HCT116 (cell line): ENCODE results near the gene NCAPD2. TPM values are rescaled to one million over a fixed set of nuclear protein-coding genes. Genes with fewer than 3 reads are reported as not detected.
"Not testable (repeated sequence)": the region's sequence is repeated elsewhere in the genome, so short reads cannot be mapped to it uniquely, and the experiment has no call there.

Experiments used
- ATAC-seq: fragments of 200-7000 bp; cut with Tn5 transposase; 2 replicates; pipeline ENCODE4 v1.9.1; 2020; ENCODE audit warnings: mild to moderate bottlenecking, moderate library complexity
- BruUV-seq: library from RNA; stranded (reverse); fragments of 400-500 nt; replicated peaks from 2 replicates; lab custom pipeline; 2021; lab: Mats Ljungman, UMichigan
- CTCF ChIA-PET: fragments of 300-600 bp; sonication (Branson Sonifier 250); formaldehyde crosslinking; loops from one replicate; lab custom pipeline; 2021; ENCODE audit warnings: antibody characterized with exemption; lab: Charles Lee
- POLR2A ChIA-PET: fragments of 300-600, 350-600 bp; sonication (Branson Sonifier 250); formaldehyde crosslinking; loops from one replicate; lab custom pipeline; 2021; ENCODE audit warnings: antibody characterized with exemption; lab: Charles Lee
- RAD21 ChIA-PET, 2 experiments: fragments of 300-600 bp; sonication (Branson Sonifier 250); formaldehyde crosslinking; loops; one replicate each; lab custom pipeline; 2023; ENCODE audit warnings: low total read pairs in 2 of 2; ENCODE audit not compliant: uncharacterized antibody in 2 of 2, unreplicated experiment in 2 of 2, low non-redundant PET in 1 of 2; lab: Charles Lee
- DNase-seq: peaks from one replicate; pipeline ENCODE4 v3.0.0-alpha.2; 2010; ENCODE audit warnings: low read depth, low spot score
- H2AFZ ChIP-seq: fragments of 200-600 bp; shearing (Covaris generic), sonication (generic); 2 replicates; pipeline ENCODE4 v1.6.1; 2017; ENCODE audit warnings: low read depth, mixed run types, mixed read lengths, antibody characterized with exemption, low read length; ENCODE audit not compliant: poor library complexity, severe bottlenecking
- H3K27ac ChIP-seq: 2 replicates; pipeline ENCODE4 v1.5.1; 2012; ENCODE audit warnings: low read depth, low read length
- H3K27me3 ChIP-seq: fragments of 200-600 bp; sonication (generic); 2 replicates; pipeline ENCODE4 v1.6.1; 2016; ENCODE audit warnings: mixed run types, low read length, mixed read lengths; ENCODE audit not compliant: insufficient read depth
- H3K36me3 ChIP-seq, 2 experiments: fragments of 200-500 bp in 1 of 2; fragments of 200-600 bp in 1 of 2; sonication (Bioruptor generic) in 1 of 2; sonication (generic) in 1 of 2; 2 replicates each; pipeline versions ENCODE4 v1.5.1 to v1.6.1; 2014 to 2016; ENCODE audit warnings: low read length in 2 of 2, inconsistent platforms in 1 of 2, mixed read lengths in 1 of 2, mixed run types in 1 of 2; ENCODE audit not compliant: insufficient read depth in 2 of 2, control insufficient read depth in 1 of 2
- H3K4me1 ChIP-seq, 2 experiments: fragments of 200-600 bp in 1 of 2; sonication (generic) in 1 of 2; 2 replicates each; pipeline versions ENCODE4 v1.5.1 to v1.6.1; 2012 to 2017; ENCODE audit warnings: low read length in 2 of 2, inconsistent platforms in 1 of 2, mild to moderate bottlenecking in 1 of 2, mixed read lengths in 1 of 2, mixed run types in 1 of 2, moderate library complexity in 1 of 2; ENCODE audit not compliant: insufficient read depth in 2 of 2, control insufficient read depth in 1 of 2
- H3K4me2 ChIP-seq: fragments of 200-600 bp; sonication (generic); 2 replicates; pipeline ENCODE4 v1.6.1; 2017; ENCODE audit warnings: mixed run types, low read length, mixed read lengths
- H3K4me3 ChIP-seq, 2 experiments: fragments of 200-600 bp in 1 of 2; sonication (generic) in 1 of 2; replicated peaks in 1 of 2; 2 replicates each; pipeline ENCODE4 v1.5.1; 2011 to 2016; ENCODE audit warnings: low read length in 2 of 2, control low read depth in 1 of 2, low read depth in 1 of 2, mild to moderate bottlenecking in 1 of 2, mixed read lengths in 1 of 2, mixed run types in 1 of 2
- H3K79me2 ChIP-seq: fragments of 200-600 bp; sonication (generic); 2 replicates; pipeline ENCODE4 v1.6.1; 2017; ENCODE audit warnings: mild to moderate bottlenecking, mixed run types, low read length, moderate library complexity, mixed read lengths; ENCODE audit not compliant: insufficient read depth
- H3K9ac ChIP-seq: fragments of 200-600 bp; sonication (generic); 2 replicates; pipeline ENCODE4 v1.6.1; 2016; ENCODE audit warnings: low read length, mixed read lengths
- H3K9me2 ChIP-seq: fragments of 200-600 bp; sonication (generic), shearing (Covaris generic); 2 replicates; pipeline ENCODE4 v1.6.1; 2017; ENCODE audit warnings: mixed run types, mild to moderate bottlenecking, moderate library complexity; ENCODE audit not compliant: insufficient read depth
- H3K9me3 ChIP-seq, 2 experiments: fragments of 200-500 bp in 1 of 2; fragments of 200-600 bp in 1 of 2; sonication (Bioruptor generic) in 1 of 2; sonication (generic) in 1 of 2; 2 replicates each; pipeline ENCODE4 v1.6.1; 2014 to 2017; ENCODE audit warnings: low read length in 2 of 2, mixed read lengths in 2 of 2, inconsistent platforms in 1 of 2, low read depth in 1 of 2, mild to moderate bottlenecking in 1 of 2, mixed run types in 1 of 2, moderate library complexity in 1 of 2; ENCODE audit not compliant: control insufficient read depth in 1 of 2, insufficient read depth in 1 of 2
- H4K20me1 ChIP-seq: fragments of 200-600 bp; sonication (generic), shearing (Covaris generic); 2 replicates; pipeline ENCODE4 v1.6.1; 2017; ENCODE audit warnings: mixed run types, mild to moderate bottlenecking, moderate library complexity; ENCODE audit not compliant: insufficient read depth
- FOSL1 ChIP-seq: IDR thresholded peaks from 2 replicates; pipeline ENCODE4 v1.6.1; 2012; ENCODE audit warnings: low read depth
- RAD21 ChIP-seq: IDR thresholded peaks from 2 replicates; pipeline ENCODE4 v1.6.1; 2012; ENCODE audit warnings: low read depth, mild to moderate bottlenecking
- intact Hi-C: fragments of 100-400 bp; cut with micrococcal nuclease; formaldehyde crosslinking; loops from 2 replicates; pipeline ENCODE4 v1.10.0; 2022
- total RNA-seq: library from RNA; stranded (reverse); gene quantifications from one replicate; pipeline ENCODE4 v1.2.1, GENCODE V29; 2021; ENCODE audit not compliant: unreplicated experiment
- TF ChIP-seq, protein P1 (sequence below): IDR thresholded peaks from 2 replicates; pipeline ENCODE4 v1.6.1; 2012; ENCODE audit warnings: low read depth

The NCAPD2 gene
- total RNA-seq, 1 experiment from 2014 or later = 177 TPM

DNA sequence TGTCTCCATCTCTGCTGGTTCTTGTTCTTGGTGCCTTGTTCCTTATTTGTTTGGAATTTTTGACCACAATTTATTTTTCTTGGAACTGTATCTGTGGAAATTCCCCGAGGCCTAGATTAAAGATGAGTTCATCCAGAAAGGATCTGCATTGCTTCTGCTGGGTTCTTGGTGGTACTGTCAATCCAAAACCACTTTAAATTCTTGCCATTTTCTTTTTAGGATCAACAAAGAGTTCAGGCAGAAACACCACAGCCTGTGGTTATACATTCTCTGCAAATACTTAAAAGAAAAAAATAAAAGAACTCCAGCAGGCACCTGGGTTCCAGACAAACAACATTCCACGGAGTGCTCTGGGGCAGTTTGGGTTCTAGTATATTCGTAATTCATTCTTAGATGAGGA is 17.4 kb upstream of the NCAPD2 start:
- Histone ChIP-seq H3K9me3 (no peaks in the 10 kb centered on the region), H3K9me2 (no peaks in the 10 kb centered on the region), H3K27me3 (no peaks in the 10 kb centered on the region), H3K79me2 (no peaks in the 10 kb centered on the region), H2AFZ (no peak overlapping the region), H4K20me1 (no peaks in the 10 kb centered on the region), H3K27ac (no peak overlapping the region), H3K36me3 (no peaks in the 10 kb centered on the region), H3K9ac (no peak overlapping the region), H3K4me3 (no peak overlapping the region), H3K4me2 (no peak overlapping the region), H3K4me1 (peaks cover 0 to 7% of the 10 kb centered on the region in 2 experiments; a peak in 3 of 4 replicates)
- ChIA-PET CTCF (no interaction called here), POLR2A (no interaction called here), RAD21 (no interaction called here)
- TF ChIP-seq FOSL1 = no peak
- no TSS peak for BruUV-seq
- ATAC-seq (no peak), DNase-seq (no peak)
- intact Hi-C loops = no loop called here

DNA sequence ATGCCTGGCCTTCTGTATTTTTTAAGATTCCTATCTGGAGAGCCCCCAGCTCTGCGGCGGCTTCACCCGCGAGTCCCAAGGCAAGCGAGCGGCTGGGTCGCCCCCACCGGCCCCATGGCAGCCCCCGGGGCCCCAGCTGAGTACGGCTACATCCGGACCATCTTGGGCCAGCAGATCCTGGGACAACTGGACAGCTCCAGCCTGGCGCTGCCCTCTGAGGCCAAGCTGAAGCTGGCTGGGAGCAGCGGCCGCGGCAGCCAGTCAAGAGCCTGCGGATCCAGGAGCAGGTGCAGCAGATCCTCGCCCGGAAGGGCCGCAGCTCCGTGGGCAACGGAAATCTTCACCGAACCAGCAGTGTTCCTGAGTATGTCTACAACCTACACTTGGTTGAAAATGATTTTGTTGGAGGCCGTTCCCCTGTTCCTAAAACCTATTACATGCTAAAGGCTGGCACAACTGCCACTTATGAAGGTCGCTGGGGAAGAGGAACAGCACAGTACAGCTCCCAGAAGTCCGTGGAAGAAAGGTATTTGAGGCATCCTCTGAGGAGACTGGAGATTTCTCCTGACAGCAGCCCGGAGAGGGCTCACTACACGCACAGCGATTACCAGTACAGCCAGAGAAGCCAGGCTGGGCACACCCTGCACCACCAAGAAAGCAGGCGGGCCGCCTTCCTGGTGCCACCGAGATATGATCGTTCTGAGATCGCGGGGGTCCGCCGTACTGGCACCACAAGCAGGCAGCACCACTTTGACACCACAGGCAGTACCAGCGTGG is 16.1 kb upstream of the NCAPD2 start:
- H3K9me2 ChIP-seq, H2AFZ ChIP-seq, RAD21 ChIA-PET, H3K9ac ChIP-seq, ATAC-seq, CTCF ChIA-PET, H3K36me3 ChIP-seq, BruUV-seq, H3K27me3 ChIP-seq, POLR2A ChIA-PET, H3K4me1 ChIP-seq, DNase-seq, H3K27ac ChIP-seq, H3K9me3 ChIP-seq, H3K4me2 ChIP-seq, intact Hi-C loops, H3K79me2 ChIP-seq, H4K20me1 ChIP-seq, H3K4me3 ChIP-seq: not testable (repeated sequence)

DNA sequence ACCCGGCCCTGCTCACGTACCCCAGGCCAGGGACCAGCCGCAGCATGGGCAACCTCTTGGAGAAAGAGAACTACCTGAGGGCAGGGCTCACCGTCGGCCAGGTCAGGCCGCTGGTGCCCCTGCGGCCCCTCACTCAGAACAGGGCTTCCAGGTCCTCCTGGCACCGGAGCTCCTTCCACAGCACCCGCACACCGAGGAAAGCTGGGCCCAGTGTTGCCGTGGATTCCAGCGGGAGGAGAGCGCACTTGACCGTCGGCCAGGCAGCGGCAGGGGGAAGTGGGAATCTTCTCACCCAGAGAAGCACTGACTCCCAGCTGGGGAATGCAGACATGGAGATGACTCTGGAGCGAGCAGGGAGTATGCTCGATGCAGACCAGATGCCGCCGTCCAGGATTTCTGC is 15.5 kb upstream of the NCAPD2 start:
- ChIA-PET RAD21 (no interaction called here), POLR2A (no interaction called here), CTCF (no interaction called here)
- no peaks in the 10 kb centered on the region for H4K20me1 ChIP-seq
- TF ChIP-seq, protein P1, sequence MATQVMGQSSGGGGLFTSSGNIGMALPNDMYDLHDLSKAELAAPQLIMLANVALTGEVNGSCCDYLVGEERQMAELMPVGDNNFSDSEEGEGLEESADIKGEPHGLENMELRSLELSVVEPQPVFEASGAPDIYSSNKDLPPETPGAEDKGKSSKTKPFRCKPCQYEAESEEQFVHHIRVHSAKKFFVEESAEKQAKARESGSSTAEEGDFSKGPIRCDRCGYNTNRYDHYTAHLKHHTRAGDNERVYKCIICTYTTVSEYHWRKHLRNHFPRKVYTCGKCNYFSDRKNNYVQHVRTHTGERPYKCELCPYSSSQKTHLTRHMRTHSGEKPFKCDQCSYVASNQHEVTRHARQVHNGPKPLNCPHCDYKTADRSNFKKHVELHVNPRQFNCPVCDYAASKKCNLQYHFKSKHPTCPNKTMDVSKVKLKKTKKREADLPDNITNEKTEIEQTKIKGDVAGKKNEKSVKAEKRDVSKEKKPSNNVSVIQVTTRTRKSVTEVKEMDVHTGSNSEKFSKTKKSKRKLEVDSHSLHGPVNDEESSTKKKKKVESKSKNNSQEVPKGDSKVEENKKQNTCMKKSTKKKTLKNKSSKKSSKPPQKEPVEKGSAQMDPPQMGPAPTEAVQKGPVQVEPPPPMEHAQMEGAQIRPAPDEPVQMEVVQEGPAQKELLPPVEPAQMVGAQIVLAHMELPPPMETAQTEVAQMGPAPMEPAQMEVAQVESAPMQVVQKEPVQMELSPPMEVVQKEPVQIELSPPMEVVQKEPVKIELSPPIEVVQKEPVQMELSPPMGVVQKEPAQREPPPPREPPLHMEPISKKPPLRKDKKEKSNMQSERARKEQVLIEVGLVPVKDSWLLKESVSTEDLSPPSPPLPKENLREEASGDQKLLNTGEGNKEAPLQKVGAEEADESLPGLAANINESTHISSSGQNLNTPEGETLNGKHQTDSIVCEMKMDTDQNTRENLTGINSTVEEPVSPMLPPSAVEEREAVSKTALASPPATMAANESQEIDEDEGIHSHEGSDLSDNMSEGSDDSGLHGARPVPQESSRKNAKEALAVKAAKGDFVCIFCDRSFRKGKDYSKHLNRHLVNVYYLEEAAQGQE = no peak
- no peak for TF ChIP-seq RAD21
- no peak overlapping the region for H3K4me2 ChIP-seq
- H3K9ac ChIP-seq = no peak overlapping the region
- DNase-seq (no peak), ATAC-seq (no peak)
- no peak overlapping the region for H3K27ac ChIP-seq
- no peaks in the 10 kb centered on the region for H3K27me3 ChIP-seq
- H3K9me3 ChIP-seq = no peaks in the 10 kb centered on the region
- no TSS peak for BruUV-seq
- H3K36me3 ChIP-seq = no peaks in the 10 kb centered on the region
- H3K9me2 ChIP-seq = no peaks in the 10 kb centered on the region
- H2AFZ ChIP-seq = no peak overlapping the region
- intact Hi-C loops = no loop called here
- no peaks in the 10 kb centered on the region for H3K4me1 ChIP-seq
- no peak overlapping the region for H3K4me3 ChIP-seq
- no peaks in the 10 kb centered on the region for H3K79me2 ChIP-seq
